Stomach (tissue), 4 donors: Measurements from ENCODE around the gene MPI.

Experiments
- CTCF ChIP-seq, 7 experiments: fragments of 450-650 bp in 4 of 7; fragments of 200-600 bp in 3 of 7; sonication (generic) in 3 of 7; IDR thresholded peaks; one replicate each; pipeline ENCODE4 v1.5.1; 2016 to 2019; ENCODE audit warnings: antibody characterized with exemption in 7 of 7, control low read depth in 2 of 7, mild to moderate bottlenecking in 1 of 7
- EP300 ChIP-seq: sonication (generic); formaldehyde crosslinking; IDR thresholded peaks from one replicate; pipeline ENCODE4 v1.6.1; 2017; ENCODE audit warnings: antibody characterized with exemption
- POLR2A ChIP-seq, 4 donors: fragments of 450-650 bp; IDR thresholded peaks; one replicate each; pipeline ENCODE4 v1.6.1; 2016; ENCODE audit warnings: antibody characterized with exemption in 4 of 4, control low read depth in 2 of 4, mild to moderate bottlenecking in 1 of 4, moderate library complexity in 1 of 4
- POLR2AphosphoS5 ChIP-seq, 3 donors: sonication (generic); formaldehyde crosslinking; IDR thresholded peaks; one replicate each; pipeline ENCODE4 v1.6.1; 2016; ENCODE audit warnings: antibody characterized with exemption in 3 of 3

GRCh38 chr15:74882528-74882927, 7.3 kb upstream of the MPI start:
- no peak for TF ChIP-seq CTCF (IDR thresholded peaks at IDR 0.05)
- no peak for TF ChIP-seq POLR2AphosphoS5 (IDR thresholded peaks at IDR 0.05)
- no peak for TF ChIP-seq POLR2A (IDR thresholded peaks at IDR 0.05)
- TF ChIP-seq EP300: no peak
